Thoracic aorta (tissue), 2 donors: Measurements from ENCODE around the gene CENPB. TPM values are rescaled to one million over a fixed set of nuclear protein-coding genes. Genes with fewer than 3 reads are reported as not detected.
"Not testable (repeated sequence)": the region's sequence is repeated elsewhere in the genome, so short reads cannot be mapped to it uniquely, and the experiment has no call there.

ENCODE experiments used
- ATAC-seq: fragments of 150-250 bp; one replicate; pipeline ENCODE4 v1.8.0; 2017; ENCODE audit warnings: low read depth; ENCODE audit not compliant: insufficient number of reproducible peaks, low FRiP score
- DNase-seq: peaks from one replicate; pipeline ENCODE4 v3.0.0-alpha.2; 2020; ENCODE audit warnings: low spot score
- H3K27ac ChIP-seq, 2 donors: fragments of 200-600 bp; sonication (generic); 1 replicate in 1 of 2; 2 replicates in 1 of 2; pipeline ENCODE4 v1.5.1; 2016; ENCODE audit warnings: mild to moderate bottlenecking in 2 of 2, moderate library complexity in 2 of 2
- H3K27me3 ChIP-seq: fragments of 200-600 bp; sonication (generic); replicated peaks from 2 replicates; pipeline ENCODE4 v1.6.0; 2016; ENCODE audit warnings: mild to moderate bottlenecking; ENCODE audit not compliant: insufficient read depth
- H3K36me3 ChIP-seq: fragments of 200-600 bp; sonication (generic); one replicate; pipeline ENCODE4 v1.5.1; 2016
- H3K4me1 ChIP-seq, 2 donors: fragments of 200-600 bp; sonication (generic); 1 replicate in 1 of 2; 2 replicates in 1 of 2; pipeline versions ENCODE4 v1.5.1 to v1.6.0; 2016; ENCODE audit warnings: low read depth in 2 of 2, mild to moderate bottlenecking in 1 of 2; ENCODE audit not compliant: control insufficient read depth in 1 of 2
- H3K4me3 ChIP-seq: fragments of 200-600 bp; sonication (generic); 2 replicates; pipeline ENCODE4 v1.5.1; 2016; ENCODE audit warnings: mild to moderate bottlenecking
- H3K9me3 ChIP-seq: fragments of 200-600 bp; sonication (generic); 2 replicates; pipeline ENCODE4 v1.5.1; 2016
- CTCF ChIP-seq: fragments of 200-600 bp; sonication (generic); IDR thresholded peaks from one replicate; pipeline ENCODE4 v1.5.1; 2019; ENCODE audit warnings: antibody characterized with exemption
- total RNA-seq, 2 donors: library from RNA; depleted of rRNA; stranded (reverse); fragments of >200 nt; gene quantifications; one replicate each; pipeline versions ENCODE4 v1.1.0 to v1.2.3, GENCODE V29; 2016

Gene CENPB
- total RNA-seq, 2 donors from 2014 or later = 97.2 to 114 TPM

- Histone ChIP-seq H3K27me3 (no peaks in the 10 kb centered on the region), H3K36me3 (peaks cover 9% of the 10 kb centered on the region), H3K27ac (peak within 1 kb of the TSS; percentile 98 to 99), H3K9me3 (no peaks in the 10 kb centered on the region), H3K4me1 (peaks cover 10 to 44% of the 10 kb centered on the region in 2 donors), H3K4me3 (peak within 1 kb of the TSS; percentile 95)
- DNase-seq (peak; percentile 88), ATAC-seq (peak; percentile 63)
- TF ChIP-seq CTCF = peak; percentile 68
Observed at GRCh38 chr20:3795511-3796468, 9.2 kb upstream of the CENPB start, which contains the start of gene CDC25B. Gene CDC25B, plus strand, starts transcription at chr20:3796310. Its CDS starts 222 bp downstream, at chr20:3796532.

- H3K27me3 ChIP-seq = no peaks in the 10 kb centered on the region
- H3K4me3 ChIP-seq = peak overlapping the region; percentile 95
- no peaks in the 10 kb centered on the region for H3K36me3 ChIP-seq
- peaks cover 10 to 44% of the 10 kb centered on the region in 2 donors for H3K4me1 ChIP-seq
- ATAC-seq (no peak), DNase-seq (no peak)
- no peaks in the 10 kb centered on the region for H3K9me3 ChIP-seq
- peak overlapping the region; percentile 98 to 99 for H3K27ac ChIP-seq
- TF ChIP-seq CTCF = no peak
Observed at GRCh38 chr20:3794701-3795420, 8.3 kb upstream of the CENPB start.

- not testable (repeated sequence) for DNase-seq, H3K9me3 ChIP-seq, H3K27me3 ChIP-seq, H3K36me3 ChIP-seq, H3K4me3 ChIP-seq, ATAC-seq, H3K27ac ChIP-seq
- H3K4me1 ChIP-seq = peaks cover 10 to 38% of the 10 kb centered on the region in 2 donors
Observed at GRCh38 chr20:3794168-3794567, 7.6 kb upstream of the CENPB start.

GRCh38 chr20:3789201-3789600 is 2.7 kb upstream of the CENPB start:
- H3K4me1 ChIP-seq = peaks cover 19 to 27% of the 10 kb centered on the region in 2 donors
- ATAC-seq, DNase-seq, H3K9me3 ChIP-seq, H3K4me3 ChIP-seq, H3K36me3 ChIP-seq, H3K27ac ChIP-seq, H3K27me3 ChIP-seq: not testable (repeated sequence)

GRCh38 chr20:3788685-3789155 is 2.2 kb upstream of the CENPB start:
- H3K36me3 ChIP-seq = no peaks in the 10 kb centered on the region
- no peak overlapping the region for H3K27ac ChIP-seq
- H3K4me3 ChIP-seq = no peak overlapping the region
- peaks cover 24 to 32% of the 10 kb centered on the region in 2 donors for H3K4me1 ChIP-seq
- no peaks in the 10 kb centered on the region for H3K27me3 ChIP-seq
- DNase-seq (no peak), ATAC-seq (no peak)
- H3K9me3 ChIP-seq = no peaks in the 10 kb centered on the region
- no peak for TF ChIP-seq CTCF
